OCI-LY1 (cell line): ENCODE data around the gene PIM3.

Experiments
- EZH2 ChIP-seq: fragments of 200-600 bp; sonication (generic), shearing (Covaris generic); IDR thresholded peaks from 2 replicates; pipeline ENCODE4 v1.8.0; 2017; ENCODE audit warnings: borderline replicate concordance, mixed run types, mild to moderate bottlenecking, antibody characterized with exemption, low read length, moderate library complexity, mixed read lengths
- TF ChIP-seq, protein P1 (sequence below): fragments of 200-600 bp; sonication (generic), shearing (Covaris generic); IDR thresholded peaks from 2 replicates; pipeline ENCODE4 v1.5.1; 2017; ENCODE audit warnings: mild to moderate bottlenecking, antibody characterized with exemption, low read length, moderate library complexity, mixed read lengths

DNA sequence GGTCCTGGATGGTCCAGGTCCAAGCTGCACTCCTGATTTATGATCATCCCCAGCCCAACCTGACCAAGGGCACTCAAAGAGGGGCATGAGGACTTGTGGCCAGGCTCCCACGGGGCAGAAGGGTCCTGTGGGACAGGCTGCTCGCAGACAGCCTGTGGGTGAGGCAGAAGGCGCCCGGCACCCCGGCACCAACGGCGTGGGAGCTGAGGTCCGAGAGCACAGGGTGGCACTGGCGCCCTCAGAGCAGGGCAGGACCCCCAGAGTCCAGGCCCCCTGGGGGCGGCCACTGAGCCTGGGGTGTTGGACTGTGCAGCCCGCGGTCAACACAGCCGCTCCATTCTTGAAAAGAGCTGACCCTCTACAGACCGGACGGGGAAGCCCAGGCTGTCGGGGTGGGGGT is 48.7 kb downstream of the PIM3 start:
- TF ChIP-seq, protein P1, sequence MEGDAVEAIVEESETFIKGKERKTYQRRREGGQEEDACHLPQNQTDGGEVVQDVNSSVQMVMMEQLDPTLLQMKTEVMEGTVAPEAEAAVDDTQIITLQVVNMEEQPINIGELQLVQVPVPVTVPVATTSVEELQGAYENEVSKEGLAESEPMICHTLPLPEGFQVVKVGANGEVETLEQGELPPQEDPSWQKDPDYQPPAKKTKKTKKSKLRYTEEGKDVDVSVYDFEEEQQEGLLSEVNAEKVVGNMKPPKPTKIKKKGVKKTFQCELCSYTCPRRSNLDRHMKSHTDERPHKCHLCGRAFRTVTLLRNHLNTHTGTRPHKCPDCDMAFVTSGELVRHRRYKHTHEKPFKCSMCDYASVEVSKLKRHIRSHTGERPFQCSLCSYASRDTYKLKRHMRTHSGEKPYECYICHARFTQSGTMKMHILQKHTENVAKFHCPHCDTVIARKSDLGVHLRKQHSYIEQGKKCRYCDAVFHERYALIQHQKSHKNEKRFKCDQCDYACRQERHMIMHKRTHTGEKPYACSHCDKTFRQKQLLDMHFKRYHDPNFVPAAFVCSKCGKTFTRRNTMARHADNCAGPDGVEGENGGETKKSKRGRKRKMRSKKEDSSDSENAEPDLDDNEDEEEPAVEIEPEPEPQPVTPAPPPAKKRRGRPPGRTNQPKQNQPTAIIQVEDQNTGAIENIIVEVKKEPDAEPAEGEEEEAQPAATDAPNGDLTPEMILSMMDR: no peak
- TF ChIP-seq EZH2: no peak
